ENCODE results near the gene POMT1.
"Not testable (repeated sequence)": the region's sequence is repeated elsewhere in the genome, so short reads cannot be mapped to it uniquely, and the experiment has no call there.

POMT1 gene

DNA sequence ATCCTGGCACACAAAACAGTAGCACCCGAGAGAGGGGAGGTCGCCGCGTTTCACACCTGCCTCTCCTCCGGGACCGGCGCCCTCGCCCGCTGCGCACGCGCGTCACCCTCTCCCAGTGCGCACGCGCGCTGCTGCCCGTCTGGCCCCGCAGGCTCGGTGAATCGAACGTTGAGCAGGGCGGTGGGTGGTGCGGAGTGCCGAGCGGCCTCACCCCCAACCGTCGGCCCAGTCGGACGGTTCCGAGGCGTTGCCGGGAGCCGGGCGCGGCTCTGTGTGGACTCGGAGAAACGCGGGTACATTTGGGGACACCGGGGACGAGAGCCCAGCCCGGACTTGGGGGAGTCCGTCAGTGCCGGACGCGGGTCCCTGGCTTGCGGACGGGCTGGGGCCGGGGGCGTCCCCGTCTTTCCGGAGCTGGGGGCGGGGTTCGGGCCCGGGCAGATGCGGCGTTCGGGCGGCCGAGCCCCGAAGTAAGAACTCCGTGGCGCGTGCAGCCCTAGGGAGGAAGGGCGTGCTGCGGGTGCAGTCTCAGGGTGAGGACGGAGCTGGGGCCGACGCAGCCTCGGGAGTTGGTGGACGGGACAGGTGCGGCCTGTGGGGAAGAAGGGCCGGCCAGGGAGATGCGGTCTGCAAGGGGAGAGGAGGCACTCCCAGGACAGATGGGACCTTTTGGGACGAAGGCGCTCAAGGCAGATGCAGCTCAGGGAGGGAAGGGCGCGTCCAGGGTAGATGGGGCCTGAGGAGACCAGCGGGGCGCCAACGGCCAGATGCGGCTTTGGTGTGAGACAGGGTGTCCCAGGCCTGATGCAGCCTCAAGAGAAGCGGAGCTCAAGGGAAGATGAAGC is at the start of gene POMT1:
Gene POMT1, plus strand, starts transcription at position 138 of the 845 bp plus-strand sequence. CDS start 1,301 bp downstream, outside the sequence.
- DNase-seq (ENCODE audit: low spot score), result peak; percentile 77

DNA sequence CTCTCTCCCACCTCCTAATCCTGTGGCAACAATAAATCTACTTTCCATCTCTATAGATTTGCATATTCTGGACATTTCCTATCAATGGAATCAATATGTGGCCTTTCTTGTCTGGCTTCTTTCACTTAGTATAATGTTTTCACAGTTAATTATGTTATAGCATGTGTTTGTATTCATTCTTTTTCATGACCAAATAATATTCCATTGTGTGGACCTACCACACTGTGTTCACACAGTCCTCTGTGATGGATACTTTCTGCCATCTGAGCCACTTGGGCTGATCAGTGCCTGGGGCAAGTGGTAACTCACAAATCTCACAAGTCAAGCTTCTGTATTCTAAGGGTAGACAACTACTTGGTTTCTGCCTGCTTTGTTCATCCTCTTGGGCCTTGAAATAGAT is 48.7 kb upstream of the POMT1 start:
- no peak for DNase-seq (ENCODE audit: low spot score)

DNA sequence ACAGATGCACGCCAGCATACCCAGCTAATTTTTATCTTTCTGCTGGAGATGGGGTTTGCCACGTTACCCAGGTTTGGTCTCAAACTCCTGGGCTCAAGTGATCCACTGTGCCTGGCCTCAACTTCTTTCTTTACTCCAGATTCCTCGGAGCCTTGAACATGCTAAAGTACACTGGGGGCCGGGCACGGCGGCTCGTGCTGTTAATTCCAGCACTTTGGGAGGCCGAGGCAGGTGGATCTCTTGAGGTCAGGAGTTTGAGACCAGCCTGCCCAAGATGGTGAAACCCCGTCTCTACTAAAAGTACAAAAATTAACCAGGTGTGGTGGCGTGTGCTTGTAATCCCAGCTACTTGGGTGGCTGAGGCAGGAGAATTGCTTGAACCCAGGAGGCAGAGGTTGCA is 47.1 kb upstream of the POMT1 start:
- not testable (repeated sequence) for DNase-seq (ENCODE audit: low spot score)

GRCh38 chr9:131457746-131458145 is 45.0 kb upstream of the POMT1 start:
- DNase-seq (ENCODE audit: low spot score), result no peak

DNA sequence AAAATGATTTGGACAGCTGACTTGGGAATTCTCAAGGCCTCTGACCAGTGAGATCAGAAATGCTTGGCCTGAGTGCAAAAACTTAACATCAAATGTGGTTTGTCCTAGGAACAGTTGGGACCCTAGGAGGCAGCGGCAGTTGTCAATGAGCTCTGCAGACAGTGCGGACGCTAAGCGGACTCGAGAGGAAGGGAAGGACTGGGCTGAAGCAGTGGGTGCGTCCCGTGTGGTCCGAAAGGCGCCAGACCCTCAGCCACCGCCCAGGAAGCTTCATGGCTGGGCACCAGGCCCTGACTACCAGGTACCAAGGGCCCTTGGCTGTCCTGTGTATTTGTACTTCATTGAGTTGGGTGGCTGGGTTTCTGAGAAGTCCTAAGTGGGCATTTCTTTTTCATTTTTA is 43.7 kb upstream of the POMT1 start:
- no peak for DNase-seq (ENCODE audit: low spot score)

- no peak for DNase-seq (ENCODE audit: low spot score)
These were observed 41.6 kb upstream of the POMT1 start for GRCh38 chr9:131461166-131461565.

GRCh38 chr9:131464354-131465000 is 38.2 kb upstream of the POMT1 start:
- no peak for DNase-seq (ENCODE audit: low spot score)

DNA sequence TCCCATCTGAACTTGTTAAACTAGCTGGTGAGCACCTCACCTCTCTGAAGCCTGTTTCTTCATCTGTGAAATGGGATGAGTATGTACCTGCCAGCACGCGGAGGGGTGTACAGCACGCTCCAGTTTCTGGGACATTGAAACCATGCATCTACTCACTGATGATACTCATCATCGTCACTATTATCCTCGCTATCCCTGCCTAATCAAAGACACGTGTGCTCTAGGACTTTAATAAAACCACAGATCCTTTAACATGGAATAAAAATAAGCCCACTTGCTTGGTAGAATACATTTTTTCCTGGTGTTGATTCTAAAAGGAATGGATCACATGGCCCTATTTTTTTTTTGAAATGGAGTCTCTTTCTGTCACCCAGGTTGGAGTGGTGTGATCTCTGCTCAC is 37.3 kb upstream of the POMT1 start:
- no peak for DNase-seq (ENCODE audit: low spot score)

DNA sequence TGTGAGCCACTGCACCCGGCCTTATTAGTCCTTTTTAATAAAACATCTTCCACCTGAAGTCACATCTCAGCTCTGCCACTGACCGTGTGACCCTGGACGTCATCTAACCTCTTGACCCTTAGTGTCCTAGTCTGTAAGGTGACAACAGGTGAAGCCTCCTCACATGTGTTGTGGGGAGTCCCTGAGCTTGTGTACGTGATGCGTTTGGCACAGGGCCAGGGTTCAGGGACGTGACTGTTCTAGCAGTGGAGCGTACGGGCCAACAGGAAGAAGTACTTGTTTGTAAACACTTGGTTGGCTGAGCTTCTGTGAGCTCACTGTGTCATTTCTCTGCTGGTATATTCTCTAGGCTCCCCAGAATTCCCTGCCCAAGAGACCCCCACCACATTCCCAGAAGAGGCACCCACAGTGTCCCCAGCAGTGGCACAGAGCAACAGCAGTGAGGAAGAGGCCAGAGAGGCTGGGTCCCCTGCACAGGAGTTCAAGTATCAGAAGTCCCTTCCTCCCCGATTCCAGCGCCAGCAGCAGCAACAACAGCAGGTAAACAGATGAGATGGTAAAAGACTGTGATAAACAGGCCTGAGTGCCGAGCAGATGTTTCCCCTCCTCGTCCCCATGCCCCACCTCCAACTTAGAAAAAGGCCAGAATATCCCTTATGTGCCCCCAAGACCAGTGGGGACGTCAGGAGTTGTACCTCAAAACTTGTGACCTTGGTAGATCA is 35.3 kb upstream of the POMT1 start:
- no peak for DNase-seq (ENCODE audit: low spot score)

GRCh38 chr9:131468031-131468430 is 34.7 kb upstream of the POMT1 start:
- DNase-seq (ENCODE audit: low spot score), result no peak

GRCh38 chr9:131469356-131469755 is 33.4 kb upstream of the POMT1 start:
- DNase-seq (ENCODE audit: low spot score), result no peak

- DNase-seq (ENCODE audit: low spot score), result no peak
These were observed 32.8 kb upstream of the POMT1 start for GRCh38 chr9:131469951-131470350.

DNA sequence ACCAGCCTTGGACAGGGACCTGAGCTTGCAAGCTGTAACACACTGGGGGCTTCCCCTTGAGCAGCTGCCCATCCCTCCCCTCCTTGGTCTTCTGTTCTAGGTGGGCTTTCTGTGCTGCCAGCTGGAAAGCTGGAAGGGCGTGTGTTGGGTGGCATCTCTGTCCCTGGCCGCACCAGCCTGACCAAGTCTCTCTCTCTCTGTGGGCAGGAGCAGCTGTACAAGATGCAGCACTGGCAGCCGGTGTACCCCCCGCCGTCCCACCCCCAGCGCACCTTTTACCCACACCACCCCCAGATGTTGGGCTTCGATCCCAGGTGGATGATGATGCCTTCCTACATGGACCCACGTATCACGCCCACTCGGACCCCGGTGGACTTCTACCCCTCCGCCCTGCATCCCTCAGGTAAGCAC is 32.1 kb upstream of the POMT1 start:
- DNase-seq (ENCODE audit: low spot score), result no peak

DNA sequence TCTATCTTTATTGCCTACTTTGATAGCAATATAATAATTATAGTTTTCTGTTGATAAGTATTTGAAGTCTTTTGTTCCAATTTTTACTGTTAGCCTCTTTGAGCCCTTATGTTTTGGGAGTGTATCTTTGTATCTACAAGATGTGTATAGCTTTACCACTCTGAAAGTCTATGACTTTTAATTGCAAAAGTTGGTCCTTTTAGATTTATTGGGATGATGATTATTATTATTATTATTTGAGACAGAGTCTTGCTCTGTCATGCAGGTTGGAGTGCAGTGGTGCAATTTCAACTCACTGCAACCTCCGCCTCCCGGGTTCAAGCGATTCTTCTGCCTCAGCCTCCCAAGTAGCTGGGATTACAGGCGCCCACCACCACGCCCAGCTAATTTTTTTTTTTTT is 30.6 kb upstream of the POMT1 start:
- not testable (repeated sequence) for DNase-seq (ENCODE audit: low spot score)

DNA sequence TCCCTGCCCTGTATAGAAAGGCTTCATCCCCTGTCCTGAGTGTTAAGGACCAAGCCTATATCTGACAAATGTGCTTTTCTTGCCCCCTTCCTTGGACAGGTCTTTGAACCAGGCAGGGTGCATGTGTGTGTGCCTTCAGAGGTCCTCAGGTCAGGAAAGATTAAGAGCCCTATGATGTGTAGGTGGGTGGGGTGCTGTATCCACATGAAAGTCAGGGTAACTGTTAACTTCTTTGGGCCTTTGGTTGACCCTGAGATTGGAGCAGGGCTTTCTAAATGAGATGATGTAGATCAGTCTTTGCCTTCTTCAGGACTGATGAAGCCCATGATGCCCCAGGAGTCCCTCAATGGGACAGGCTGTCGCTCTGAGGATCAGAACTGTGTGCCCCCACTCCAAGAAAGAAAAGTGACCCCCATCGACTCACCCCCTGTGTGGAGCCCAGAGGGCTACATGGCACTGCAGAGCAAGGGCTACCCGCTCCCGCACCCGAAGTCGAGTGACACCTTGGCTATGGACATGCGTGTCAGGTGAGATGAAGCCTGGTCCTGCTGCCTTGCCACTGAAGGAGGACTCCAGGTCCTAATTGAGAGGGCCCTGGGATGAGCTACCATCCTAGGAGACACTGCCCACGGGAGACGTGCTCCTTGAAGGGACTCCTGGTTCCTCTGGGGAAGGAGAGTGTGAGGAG is 29.4 kb upstream of the POMT1 start:
- no peak for DNase-seq (ENCODE audit: low spot score)

GRCh38 chr9:131473891-131474290 is 28.8 kb upstream of the POMT1 start:
- no peak for DNase-seq (ENCODE audit: low spot score)

DNA sequence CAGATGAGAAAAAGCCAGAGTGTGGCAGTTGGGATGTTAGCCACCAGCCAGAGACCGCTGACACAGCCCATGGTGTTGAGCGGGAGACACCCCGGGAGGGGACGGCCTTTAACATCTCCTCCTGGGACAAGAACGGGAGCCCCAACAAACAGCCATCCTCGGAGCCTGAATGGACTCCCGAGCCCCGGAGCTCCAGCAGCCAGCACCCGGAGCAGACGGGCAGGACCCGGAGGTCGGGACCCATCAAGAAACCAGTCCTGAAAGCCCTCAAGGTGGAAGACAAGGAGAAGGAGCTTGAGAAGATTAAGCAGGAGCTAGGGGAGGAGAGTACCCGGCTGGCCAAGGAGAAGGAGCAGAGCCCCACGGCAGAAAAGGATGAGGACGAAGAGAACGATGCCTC is 28.0 kb upstream of the POMT1 start:
- no peak for DNase-seq (ENCODE audit: low spot score)

- no peak for DNase-seq (ENCODE audit: low spot score)
These were observed 27.4 kb upstream of the POMT1 start for GRCh38 chr9:131475111-131475955.

DNA sequence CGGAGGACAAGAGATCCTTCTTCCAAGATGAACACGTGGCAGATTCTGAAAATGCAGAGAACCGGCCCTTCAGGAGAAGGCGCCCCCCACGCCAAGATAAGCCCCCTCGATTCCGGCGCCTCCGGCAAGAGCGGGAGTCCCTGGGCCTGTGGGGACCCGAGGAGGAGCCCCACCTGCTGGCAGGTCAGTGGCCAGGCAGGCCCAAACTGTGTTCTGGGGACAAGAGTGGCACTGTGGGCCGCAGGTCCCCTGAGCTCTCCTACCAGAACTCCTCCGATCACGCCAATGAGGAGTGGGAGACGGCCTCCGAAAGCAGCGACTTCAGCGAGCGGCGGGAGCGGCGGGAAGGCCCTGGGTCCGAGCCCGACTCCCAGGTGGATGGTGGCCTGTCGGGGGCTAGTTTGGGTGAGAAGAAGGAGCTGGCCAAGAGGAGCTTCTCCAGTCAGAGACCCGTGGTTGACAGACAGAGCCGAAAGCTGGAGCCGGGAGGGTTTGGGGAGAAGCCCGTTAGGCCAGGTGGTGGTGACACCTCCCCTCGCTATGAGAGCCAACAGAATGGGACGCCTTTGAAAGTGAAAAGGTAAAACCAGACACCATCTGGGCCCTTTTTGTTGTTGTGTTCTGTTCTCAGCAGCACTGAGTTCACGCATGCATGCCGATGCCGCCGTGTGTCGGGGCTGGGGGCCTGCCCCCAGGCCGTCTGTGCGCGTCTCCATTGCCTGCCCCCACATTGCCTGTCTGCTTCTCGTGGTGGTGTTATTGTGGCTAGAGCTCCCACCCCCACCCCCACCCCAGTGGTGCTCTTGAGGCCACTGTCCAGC is 26.6 kb upstream of the POMT1 start:
- DNase-seq (ENCODE audit: low spot score), result no peak

- no peak for DNase-seq (ENCODE audit: low spot score)
These were observed 25.9 kb upstream of the POMT1 start for GRCh38 chr9:131476777-131477345.

All from kidney capillary endothelial cell (primary cell).